Right cardiac atrium (tissue), 5 donors: ENCODE data around the gene SMTNL2. TPM values are rescaled to one million over a fixed set of nuclear protein-coding genes. Genes with fewer than 3 reads are reported as not detected.

Experiments
- ATAC-seq, 2 donors: fragments of 200-7000 bp; cut with Tn5 transposase; one replicate each; pipeline versions ENCODE4 v1.8.0 to v1.9.1; 2020; ENCODE audit warnings: moderate library complexity in 2 of 2, mild to moderate bottlenecking in 1 of 2
- DNase-seq, 3 donors: peaks; one replicate each; pipeline ENCODE4 v3.0.0-alpha.2; 2020
- H3K27ac ChIP-seq: one replicate; pipeline ENCODE4 v1.5.1; 2013; ENCODE audit warnings: mild to moderate bottlenecking, low read length, control low read depth, moderate library complexity
- H3K27me3 ChIP-seq: one replicate; pipeline ENCODE4 v1.6.1; 2013; ENCODE audit not compliant: control insufficient read depth, insufficient read depth
- H3K4me1 ChIP-seq: one replicate; pipeline ENCODE4 v1.6.1; 2013; ENCODE audit warnings: low read length; ENCODE audit not compliant: control insufficient read depth, insufficient read depth
- H3K4me3 ChIP-seq: one replicate; pipeline ENCODE4 v1.5.1; 2013; ENCODE audit warnings: low read length, control low read depth
- H3K9me3 ChIP-seq: one replicate; pipeline ENCODE4 v1.6.1; 2013; ENCODE audit warnings: low read length; ENCODE audit not compliant: control insufficient read depth
- WGBS: extraction: QIAGEN DNeasy Blood & Tissue Kit; methylation state at CpG from one replicate; pipeline ENCODE4 v1.1.7; 2013; 5-methylcytosine and 5-hydroxymethylcytosine counted together
- intact Hi-C, 4 donors: fragments of 100-400 bp; cut with DNase I; formaldehyde crosslinking; loops; one replicate each; pipeline versions ENCODE4 v1.11.0 to v1.14.0; 2022 to 2023
- polyA plus RNA-seq: library from polyadenylated mRNA; stranded (reverse); fragments of 200-250 nt; gene quantifications from one replicate; pipeline ENCODE4 v1.2.3, GENCODE V29; 2013
- total RNA-seq, 4 donors: library from RNA; stranded (reverse); fragmentation: NEBNext Ultra II Directional; extraction: Animal tissue kit (Norgen Biotek cat#: 25700); gene quantifications; one replicate each; pipeline ENCODE4 v1.2.1, GENCODE V29; 2021
- donor health status: healthy with polysubstance abuse.
- donor health status: DM: no; HTN: yes; CAD: no.
- donor health status: DM: no; HTN: no; CAD: no.
- donor health status: DM: no; HTN: yes; CAD: no; lungs with severe emphysema.
- donor health status: DM: yes; HTN: yes; CAD: no.

The SMTNL2 gene
- total and polyA plus RNA-seq, 5 donors, result 5.8 to 20.8 (median 13.3) TPM

GRCh38 chr17:4554441-4554996 lies 29.8 kb upstream of the SMTNL2 start:
- ATAC-seq (peak in 1 of 2 donors; percentile 3), DNase-seq (peak in 2 of 3 donors; percentile 28 to 70)

GRCh38 chr17:4554997-4555799 lies 29.1 kb upstream of the SMTNL2 start, which contains the start of gene MYBBP1A:
TSS of gene MYBBP1A (minus strand) at chr17:4555384. CDS start at chr17:4555324, 60 bp downstream.
- WGBS, result under 1% methylated on average over 69 of the region's 69 CpGs
- ATAC-seq, result peak; percentile 93
- intact Hi-C loops, result loop anchor here in 1 of 4 donors (5.0 kb wide), 1 partner anchor 133 kb away; no protein-coding TSS in a partner anchor

More at GRCh38 chr17:4554441-4554996, 29.8 kb upstream of the SMTNL2 start:
- no peaks in the 10 kb centered on the region for H3K27me3 ChIP-seq
- WGBS, result 19% methylated on average over 18 of the region's 18 CpGs
- no peak overlapping the region for H3K27ac ChIP-seq
- peak overlapping the region; percentile 86 for H3K4me3 ChIP-seq
- H3K9me3 ChIP-seq, result no peaks in the 10 kb centered on the region
- H3K4me1 ChIP-seq, result peaks cover 4% of the 10 kb centered on the region
- intact Hi-C loops, result no loop called here

GRCh38 chr17:4555873-4556759 lies 28.2 kb upstream of the SMTNL2 start:
- ATAC-seq, result no peak
- peak overlapping the region; percentile 71 for H3K27ac ChIP-seq
- H3K9me3 ChIP-seq, result no peaks in the 10 kb centered on the region
- WGBS, result 62% methylated on average over 17 of the region's 17 CpGs
- H3K4me3 ChIP-seq, result peak overlapping the region; percentile 86
- peaks cover 4% of the 10 kb centered on the region for H3K4me1 ChIP-seq
- intact Hi-C loops, result loop anchor here in 1 of 4 donors (5.0 kb wide), 1 partner anchor 134 kb away; no protein-coding TSS in a partner anchor
- peak in 2 of 3 donors; percentile 31 to 42 for DNase-seq
- no peaks in the 10 kb centered on the region for H3K27me3 ChIP-seq

More at GRCh38 chr17:4554997-4555799, 29.1 kb upstream of the SMTNL2 start, which contains the start of gene MYBBP1A:
- H3K9me3 ChIP-seq, result no peaks in the 10 kb centered on the region
- peaks cover 4% of the 10 kb centered on the region for H3K4me1 ChIP-seq
- DNase-seq, result peak; percentile 99
- H3K4me3 ChIP-seq, result peak within 1 kb of the TSS; percentile 86
- peak within 1 kb of the TSS; percentile 71 for H3K27ac ChIP-seq
- H3K27me3 ChIP-seq, result no peaks in the 10 kb centered on the region

GRCh38 chr17:4556996-4557395 lies 27.3 kb upstream of the SMTNL2 start:
- no peaks in the 10 kb centered on the region for H3K27me3 ChIP-seq
- H3K4me3 ChIP-seq, result no peak overlapping the region
- H3K4me1 ChIP-seq, result peaks cover 4% of the 10 kb centered on the region
- H3K27ac ChIP-seq, result no peak overlapping the region
- WGBS, result 89% methylated on average over 4 of the region's 4 CpGs
- no peaks in the 10 kb centered on the region for H3K9me3 ChIP-seq
- intact Hi-C loops, result loop anchor here in 1 of 4 donors (5.0 kb wide), 1 partner anchor 135 kb away; no protein-coding TSS in a partner anchor
- ATAC-seq (no peak), DNase-seq (peak in 2 of 3 donors; percentile 10 to 14)

- Histone ChIP-seq H3K4me3 (no peak overlapping the region), H3K9me3 (no peaks in the 10 kb centered on the region), H3K27me3 (no peaks in the 10 kb centered on the region), H3K4me1 (peaks cover 4% of the 10 kb centered on the region), H3K27ac (no peak overlapping the region)
- WGBS, result 91% methylated on average over 6 of the region's 6 CpGs
- ATAC-seq, result no peak
- DNase-seq, result peak in 1 of 3 donors; percentile 34
- intact Hi-C loops, result loop anchor here in 1 of 4 donors (5.0 kb wide), 1 partner anchor 135 kb away; no protein-coding TSS in a partner anchor
These were observed 26.5 kb upstream of the SMTNL2 start for GRCh38 chr17:4557626-4558346.

GRCh38 chr17:4558347-4558971 lies 25.9 kb upstream of the SMTNL2 start:
- no peaks in the 10 kb centered on the region for H3K27me3 ChIP-seq
- 90% methylated on average over 24 of the region's 24 CpGs for WGBS
- intact Hi-C loops, result loop anchor here in 1 of 4 donors (5.0 kb wide), 1 partner anchor 136 kb away; no protein-coding TSS in a partner anchor
- H3K4me1 ChIP-seq, result peaks cover 4% of the 10 kb centered on the region
- DNase-seq (peak in 2 of 3 donors; percentile 49 to 66), ATAC-seq (no peak)
- H3K27ac ChIP-seq, result no peak overlapping the region
- no peak overlapping the region for H3K4me3 ChIP-seq
- H3K9me3 ChIP-seq, result no peaks in the 10 kb centered on the region

GRCh38 chr17:4559139-4559791 lies 25.1 kb upstream of the SMTNL2 start:
- Histone ChIP-seq H3K27me3 (no peaks in the 10 kb centered on the region), H3K4me1 (peaks cover 4% of the 10 kb centered on the region), H3K9me3 (no peaks in the 10 kb centered on the region), H3K4me3 (no peak overlapping the region), H3K27ac (no peak overlapping the region)
- ATAC-seq, result no peak
- intact Hi-C loops, result loop anchor here in 1 of 4 donors (5.0 kb wide), 1 partner anchor 137 kb away; no protein-coding TSS in a partner anchor
- peak in 2 of 3 donors; percentile 59 to 63 for DNase-seq
- 68% methylated on average over 17 of the region's 17 CpGs for WGBS

GRCh38 chr17:4559966-4560365 lies 24.4 kb upstream of the SMTNL2 start:
- 96% methylated on average over 5 of the region's 5 CpGs for WGBS
- no peaks in the 10 kb centered on the region for H3K9me3 ChIP-seq
- peaks cover 4% of the 10 kb centered on the region for H3K4me1 ChIP-seq
- H3K27me3 ChIP-seq, result no peaks in the 10 kb centered on the region
- no peak overlapping the region for H3K27ac ChIP-seq
- intact Hi-C loops, result loop anchor here in 3 of 4 donors (5.0 to 10.0 kb wide), 2 partner anchors 135 to 138 kb away; no protein-coding TSS in a partner anchor
- ATAC-seq (no peak), DNase-seq (peak in 1 of 3 donors; percentile 36)
- H3K4me3 ChIP-seq, result no peak overlapping the region

GRCh38 chr17:4560421-4560820 lies 23.9 kb upstream of the SMTNL2 start, which contains the start of gene GGT6:
TSS of gene GGT6 (minus strand) at chr17:4560577. CDS start at chr17:4560521, 56 bp downstream.
- peak in 2 of 3 donors; percentile 61 to 67 for DNase-seq
- intact Hi-C loops, result loop anchor here in 2 of 4 donors (5.0 to 10.0 kb wide), 2 partner anchors 136 to 138 kb away; no protein-coding TSS in a partner anchor
- Histone ChIP-seq H3K9me3 (no peaks in the 10 kb centered on the region), H3K27me3 (no peaks in the 10 kb centered on the region), H3K27ac (no peak within 1 kb of the TSS), H3K4me3 (no peak within 1 kb of the TSS), H3K4me1 (peaks cover 4% of the 10 kb centered on the region)
- WGBS, result 84% methylated on average over 12 of the region's 12 CpGs
- ATAC-seq, result peak in 1 of 2 donors; percentile 5
